DOHH2 (cell line): ENCODE measurements around the gene SEMG2.

Experiments used
- H3F3A ChIP-seq: fragments of 200-600 bp; sonication (generic), shearing (Covaris generic); 2 replicates; pipeline ENCODE4 v1.6.0; 2016; ENCODE audit warnings: antibody characterized with exemption, mild to moderate bottlenecking; ENCODE audit not compliant: control insufficient read depth, insufficient read depth
- H3K27ac ChIP-seq: fragments of 200-600 bp; sonication (generic); 2 replicates; pipeline ENCODE4 v1.5.1; 2014; ENCODE audit warnings: low read depth, mild to moderate bottlenecking, low read length, moderate library complexity
- H3K27me3 ChIP-seq: fragments of 200-600 bp; sonication (generic); 2 replicates; pipeline ENCODE4 v1.6.1; 2014; ENCODE audit warnings: mild to moderate bottlenecking, low read length, mixed read lengths; ENCODE audit not compliant: control insufficient read depth
- H3K36me3 ChIP-seq: fragments of 200-600 bp; sonication (generic); 2 replicates; pipeline ENCODE4 v1.6.1; 2014; ENCODE audit warnings: mild to moderate bottlenecking, low read length, moderate library complexity, mixed read lengths; ENCODE audit not compliant: control insufficient read depth
- H3K4me1 ChIP-seq: fragments of 200-600 bp; sonication (generic); 2 replicates; pipeline ENCODE4 v1.6.1; 2014; ENCODE audit warnings: mild to moderate bottlenecking, low read length, mixed read lengths; ENCODE audit not compliant: control insufficient read depth
- H3K4me2 ChIP-seq: fragments of 200-600 bp; sonication (generic); 2 replicates; pipeline ENCODE4 v1.6.0; 2014; ENCODE audit warnings: mild to moderate bottlenecking, low read length, moderate library complexity
- H3K4me3 ChIP-seq: fragments of 200-600 bp; sonication (generic); 2 replicates; pipeline ENCODE4 v1.5.1; 2014; ENCODE audit warnings: mild to moderate bottlenecking, low read length, mixed read lengths
- H3K79me2 ChIP-seq: fragments of 200-600 bp; sonication (generic); 2 replicates; pipeline ENCODE4 v1.6.1; 2014; ENCODE audit warnings: mild to moderate bottlenecking, low read length, mixed read lengths; ENCODE audit not compliant: control insufficient read depth
- H3K9me2 ChIP-seq: fragments of 200-600 bp; sonication (generic); replicated peaks from 2 replicates; pipeline ENCODE4 v1.6.1; 2014; ENCODE audit warnings: mild to moderate bottlenecking, low read length, mixed read lengths; ENCODE audit not compliant: control insufficient read depth
- H3K9me3 ChIP-seq: fragments of 200-600 bp; sonication (generic); 2 replicates; pipeline ENCODE4 v1.6.1; 2014; ENCODE audit warnings: antibody characterized with exemption, low read length, mixed read lengths; ENCODE audit not compliant: control insufficient read depth, insufficient read depth
- H4K20me1 ChIP-seq: fragments of 200-600 bp; sonication (generic); 2 replicates; pipeline ENCODE4 v1.6.0; 2014; ENCODE audit warnings: low read depth, mild to moderate bottlenecking, antibody characterized with exemption, low read length, moderate library complexity; ENCODE audit not compliant: control insufficient read depth, insufficient read depth
- EZH2phosphoT487 ChIP-seq: fragments of 200-600 bp; sonication (generic); IDR thresholded peaks from 2 replicates; pipeline ENCODE4 v1.6.1; 2017; ENCODE audit warnings: borderline replicate concordance, mild to moderate bottlenecking, antibody characterized with exemption, low read length, moderate library complexity, mixed read lengths
- TF ChIP-seq, protein P1 (sequence below): fragments of 200-600 bp; sonication (generic); IDR thresholded peaks from one replicate; pipeline ENCODE4 v1.5.1; 2014; ENCODE audit warnings: antibody characterized with exemption, mild to moderate bottlenecking, low read depth, low read length; ENCODE audit not compliant: poor library complexity, severe bottlenecking

SEMG2 gene

DNA sequence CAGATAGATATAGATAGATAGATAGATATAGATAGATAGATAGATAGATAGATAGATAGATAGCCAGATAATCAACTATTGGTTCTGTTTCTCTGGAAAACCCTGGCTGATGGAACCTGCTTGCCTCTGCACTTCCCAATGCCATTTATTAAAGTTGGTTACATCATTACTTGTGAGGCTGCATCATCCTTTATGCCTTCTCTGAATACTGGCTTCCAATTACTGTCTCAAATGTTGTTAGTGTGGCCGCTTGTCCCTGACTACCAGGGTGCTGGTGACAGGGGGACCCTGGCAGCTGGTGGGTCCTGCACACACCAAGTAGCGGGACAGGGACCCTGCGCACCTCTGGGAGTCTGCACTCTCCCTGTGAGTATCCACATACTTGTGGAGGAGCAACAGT is 37.1 kb downstream of the SEMG2 start:
- Histone ChIP-seq H3K79me2 (no peaks in the 10 kb centered on the region), H3K4me2 (no peak overlapping the region), H3K9me2 (no peaks in the 10 kb centered on the region), H3K4me1 (no peaks in the 10 kb centered on the region), H3K36me3 (no peaks in the 10 kb centered on the region), H3F3A (no peaks in the 10 kb centered on the region), H4K20me1 (no peaks in the 10 kb centered on the region), H3K9me3 (no peaks in the 10 kb centered on the region), H3K27ac (no peak overlapping the region), H3K27me3 (peaks cover 35% of the 10 kb centered on the region), H3K4me3 (no peak overlapping the region)
- TF ChIP-seq, protein P1, sequence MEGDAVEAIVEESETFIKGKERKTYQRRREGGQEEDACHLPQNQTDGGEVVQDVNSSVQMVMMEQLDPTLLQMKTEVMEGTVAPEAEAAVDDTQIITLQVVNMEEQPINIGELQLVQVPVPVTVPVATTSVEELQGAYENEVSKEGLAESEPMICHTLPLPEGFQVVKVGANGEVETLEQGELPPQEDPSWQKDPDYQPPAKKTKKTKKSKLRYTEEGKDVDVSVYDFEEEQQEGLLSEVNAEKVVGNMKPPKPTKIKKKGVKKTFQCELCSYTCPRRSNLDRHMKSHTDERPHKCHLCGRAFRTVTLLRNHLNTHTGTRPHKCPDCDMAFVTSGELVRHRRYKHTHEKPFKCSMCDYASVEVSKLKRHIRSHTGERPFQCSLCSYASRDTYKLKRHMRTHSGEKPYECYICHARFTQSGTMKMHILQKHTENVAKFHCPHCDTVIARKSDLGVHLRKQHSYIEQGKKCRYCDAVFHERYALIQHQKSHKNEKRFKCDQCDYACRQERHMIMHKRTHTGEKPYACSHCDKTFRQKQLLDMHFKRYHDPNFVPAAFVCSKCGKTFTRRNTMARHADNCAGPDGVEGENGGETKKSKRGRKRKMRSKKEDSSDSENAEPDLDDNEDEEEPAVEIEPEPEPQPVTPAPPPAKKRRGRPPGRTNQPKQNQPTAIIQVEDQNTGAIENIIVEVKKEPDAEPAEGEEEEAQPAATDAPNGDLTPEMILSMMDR = no peak
- TF ChIP-seq EZH2phosphoT487 = no peak

DNA sequence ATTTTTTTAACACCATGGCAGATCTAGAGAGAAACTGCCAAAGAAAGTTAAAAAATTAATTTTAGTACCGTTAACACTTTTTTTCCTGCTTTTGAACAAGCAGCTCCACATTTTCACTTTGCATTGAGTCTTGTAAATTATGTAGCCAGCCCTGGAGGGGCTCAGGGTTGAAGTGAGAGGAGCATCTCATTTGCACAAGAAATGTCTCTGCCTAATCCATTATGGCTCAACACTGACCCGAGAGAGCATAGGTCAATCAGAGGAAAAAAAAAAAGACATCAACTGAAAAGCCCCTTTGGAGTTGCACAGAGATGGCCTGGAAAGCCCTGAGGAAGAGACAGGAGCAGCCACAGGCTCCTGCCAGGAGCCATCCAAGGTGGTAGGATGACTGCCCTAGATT is 37.5 kb downstream of the SEMG2 start:
- no peak for TF ChIP-seq EZH2phosphoT487
- TF ChIP-seq, protein P1 = no peak
- Histone ChIP-seq H4K20me1 (no peaks in the 10 kb centered on the region), H3K4me1 (no peaks in the 10 kb centered on the region)

DNA sequence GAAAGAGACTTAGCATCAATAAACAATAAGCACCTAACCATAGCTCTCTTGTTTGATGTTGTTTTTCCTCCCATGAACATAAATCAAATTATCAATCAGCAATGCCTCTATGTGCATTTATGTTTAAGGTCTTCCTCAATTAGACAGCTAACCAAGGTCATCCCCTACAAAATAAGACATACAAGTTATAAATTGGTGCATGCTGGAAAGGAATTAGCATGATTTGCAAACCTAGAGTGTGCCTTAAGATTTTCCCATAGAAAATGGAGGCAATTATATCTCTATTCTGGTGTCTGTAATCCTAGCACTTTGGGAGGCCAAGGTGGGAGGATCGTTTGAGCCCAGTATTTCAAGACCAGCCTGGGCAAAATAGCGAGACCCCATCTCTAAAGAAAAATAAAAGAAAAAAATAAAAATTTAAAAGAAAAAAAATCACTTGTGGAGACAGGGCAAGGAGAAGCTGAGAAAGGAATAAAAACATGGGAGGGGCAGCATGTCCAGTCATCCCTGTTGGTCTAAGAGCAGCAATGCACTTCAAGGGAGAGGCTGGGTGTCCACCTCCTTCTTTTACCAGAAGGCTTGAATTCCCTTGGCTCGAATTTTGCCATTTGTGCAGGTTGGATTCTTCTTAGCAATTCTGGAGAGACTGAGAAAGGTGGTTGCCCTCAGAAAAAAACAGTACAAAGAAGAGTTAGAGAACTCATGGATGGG is 42.5 kb downstream of the SEMG2 start:
- no peaks in the 10 kb centered on the region for H3K36me3 ChIP-seq
- H3K79me2 ChIP-seq = no peaks in the 10 kb centered on the region
- H3K27me3 ChIP-seq = peaks cover 42% of the 10 kb centered on the region
- H3F3A ChIP-seq = no peaks in the 10 kb centered on the region
- no peaks in the 10 kb centered on the region for H4K20me1 ChIP-seq
- no peaks in the 10 kb centered on the region for H3K9me2 ChIP-seq
- H3K4me2 ChIP-seq = no peak overlapping the region
- no peaks in the 10 kb centered on the region for H3K9me3 ChIP-seq
- no peaks in the 10 kb centered on the region for H3K4me1 ChIP-seq
- no peak for TF ChIP-seq EZH2phosphoT487
- TF ChIP-seq, protein P1 = no peak
- no peak overlapping the region for H3K27ac ChIP-seq
- H3K4me3 ChIP-seq = no peak overlapping the region

More for the DNA sequence above, 37.5 kb downstream of the SEMG2 start:
- Histone ChIP-seq H3K9me2 (no peaks in the 10 kb centered on the region), H3F3A (no peaks in the 10 kb centered on the region), H3K79me2 (no peaks in the 10 kb centered on the region), H3K4me3 (no peak overlapping the region), H3K9me3 (no peaks in the 10 kb centered on the region), H3K36me3 (no peaks in the 10 kb centered on the region), H3K27me3 (peaks cover 35% of the 10 kb centered on the region), H3K27ac (no peak overlapping the region), H3K4me2 (no peak overlapping the region)
